Liver (tissue), 9 donors: ENCODE results near the gene RASSF7. TPM values are rescaled to one million over a fixed set of nuclear protein-coding genes. Genes with fewer than 3 reads are reported as not detected.
A peak's percentile ranks its signal among the peaks of the same experiment; 100 is the strongest.

Source experiments
- DNase-seq: peaks from one replicate; pipeline ENCODE4 v3.0.0-alpha.2; 2017; ENCODE audit warnings: low spot score
- H3K27ac ChIP-seq, 2 donors: one replicate each; pipeline ENCODE4 v1.7.0; 2013; ENCODE audit warnings: inconsistent platforms in 2 of 2, low read length in 2 of 2, control low read depth in 1 of 2, low read depth in 1 of 2, mild to moderate bottlenecking in 1 of 2
- H3K27me3 ChIP-seq, 4 donors: one replicate each; pipeline versions ENCODE4 v1.6.1 to v1.7.0; 2013; ENCODE audit warnings: low read length in 3 of 4, inconsistent platforms in 1 of 4, mild to moderate bottlenecking in 1 of 4, moderate library complexity in 1 of 4; ENCODE audit not compliant: control insufficient read depth in 4 of 4, insufficient read depth in 4 of 4
- H3K36me3 ChIP-seq, 4 donors: one replicate each; pipeline versions ENCODE4 v1.6.1 to v1.7.0; 2013; ENCODE audit warnings: low read length in 3 of 4, mild to moderate bottlenecking in 3 of 4, low read depth in 1 of 4, moderate library complexity in 1 of 4; ENCODE audit not compliant: control insufficient read depth in 4 of 4, insufficient read depth in 3 of 4
- H3K4me1 ChIP-seq, 4 donors: one replicate each; pipeline versions ENCODE4 v1.6.1 to v1.7.0; 2013; ENCODE audit warnings: low read length in 3 of 4, mild to moderate bottlenecking in 3 of 4, moderate library complexity in 1 of 4; ENCODE audit not compliant: control insufficient read depth in 4 of 4, insufficient read depth in 4 of 4
- H3K4me3 ChIP-seq, 3 donors: one replicate each; pipeline versions ENCODE4 v1.6.1 to v1.7.0; 2013; ENCODE audit warnings: low read length in 3 of 3, control low read depth in 1 of 3, low read depth in 1 of 3, mild to moderate bottlenecking in 1 of 3
- H3K9ac ChIP-seq, 2 donors: one replicate each; pipeline ENCODE4 v1.7.0; 2013; ENCODE audit warnings: low read length in 2 of 2, mild to moderate bottlenecking in 2 of 2, moderate library complexity in 2 of 2, control low read depth in 1 of 2, low read depth in 1 of 2
- H3K9me3 ChIP-seq, 4 donors: one replicate each; pipeline versions ENCODE4 v1.6.1 to v1.7.0; 2013; ENCODE audit warnings: low read length in 3 of 4; ENCODE audit not compliant: control insufficient read depth in 4 of 4
- EGR1 ChIP-seq, 2 donors: IDR thresholded peaks; 2 replicates each; pipeline ENCODE4 v1.6.1; 2016 to 2018; ENCODE audit warnings: antibody characterized with exemption in 2 of 2, low read depth in 2 of 2
- FOXA1 ChIP-seq: IDR thresholded peaks from 2 replicates; pipeline ENCODE4 v1.6.1; 2016; ENCODE audit warnings: antibody characterized with exemption
- FOXA2 ChIP-seq: IDR thresholded peaks from 2 replicates; pipeline ENCODE4 v1.6.1; 2016; ENCODE audit warnings: antibody characterized with exemption
- HNF4G ChIP-seq: IDR thresholded peaks from 2 replicates; pipeline ENCODE4 v1.6.1; 2016; ENCODE audit warnings: antibody characterized with exemption
- JUND ChIP-seq, 2 donors: IDR thresholded peaks; 2 replicates each; pipeline ENCODE4 v1.6.1; 2016; ENCODE audit warnings: antibody characterized with exemption in 2 of 2
- MAX ChIP-seq: IDR thresholded peaks from 2 replicates; pipeline ENCODE4 v1.6.1; 2016; ENCODE audit warnings: antibody characterized with exemption
- NR2F2 ChIP-seq: IDR thresholded peaks from 2 replicates; pipeline ENCODE4 v1.6.1; 2016; ENCODE audit warnings: antibody characterized with exemption
- REST ChIP-seq: IDR thresholded peaks from 2 replicates; pipeline ENCODE4 v1.6.1; 2016; ENCODE audit warnings: antibody characterized with exemption, mild to moderate bottlenecking
- SP1 ChIP-seq: IDR thresholded peaks from 2 replicates; pipeline ENCODE4 v1.6.1; 2018; ENCODE audit warnings: antibody characterized with exemption, mild to moderate bottlenecking
- TAF1 ChIP-seq: conservative IDR thresholded peaks from 2 replicates; pipeline ENCODE4 v1.6.1; 2016; ENCODE audit warnings: antibody characterized with exemption, mild to moderate bottlenecking
- YY1 ChIP-seq: IDR thresholded peaks from 2 replicates; pipeline ENCODE4 v1.6.1; 2016; ENCODE audit warnings: antibody characterized with exemption, mild to moderate bottlenecking
- WGBS: extraction: QIAGEN DNeasy Blood & Tissue Kit; methylation state at CpG from one replicate; pipeline ENCODE4 v1.1.7; 2013; 5-methylcytosine and 5-hydroxymethylcytosine counted together
- polyA plus RNA-seq, 2 donors: library from polyadenylated mRNA; stranded (reverse) in 1 of 2; unstranded in 1 of 2; fragments of 200-250 nt in 1 of 2; fragments of >200 nt in 1 of 2; fragmentation: Nextera tagmentation in 1 of 2; extraction: Ambion mirVana in 1 of 2; gene quantifications; one replicate each; pipeline versions ENCODE4 v1.2.1 to v1.2.3, GENCODE V29; 2013 to 2015
- total RNA-seq, 2 donors: library from RNA; depleted of rRNA; stranded (reverse); fragments of >200 nt; gene quantifications; one replicate each; pipeline ENCODE4 v1.2.3, GENCODE V29; 2014
- TF ChIP-seq, protein P1 (sequence below): fragments of 150-350 bp; IDR thresholded peaks from 2 replicates; pipeline ENCODE4 v1.5.1; 2017; ENCODE audit warnings: improper control_type of control experiment, low read depth, low read length; ENCODE audit not compliant: missing input control
- donor health status: healthy.
- donor health status: healthy.
- donor health status: healthy.
- donor health status: healthy.
- donor health status: healthy.

The RASSF7 gene
- total and polyA plus RNA-seq, 4 donors, result 11.5 to 50.4 (median 36.9) TPM

GRCh38 chr11:528166-528814, 32.5 kb upstream of the RASSF7 start:
- H3K9ac ChIP-seq, result no peak overlapping the region

GRCh38 chr11:528815-529727, 31.7 kb upstream of the RASSF7 start:
- Histone ChIP-seq H3K36me3 (peaks cover 0 to 11% (median 6%) of the 10 kb centered on the region in 4 donors), H3K4me3 (no peak overlapping the region), H3K9me3 (no peaks in the 10 kb centered on the region), H3K27ac (no peak overlapping the region), H3K9ac (no peak overlapping the region), H3K4me1 (peaks cover 0 to 6% (median 2%) of the 10 kb centered on the region in 4 donors), H3K27me3 (no peaks in the 10 kb centered on the region)
- peak; percentile 30 for DNase-seq
- 76% methylated on average over 29 of the region's 29 CpGs for WGBS
- no peak for TF ChIP-seq FOXA2
- TF ChIP-seq, protein P1, sequence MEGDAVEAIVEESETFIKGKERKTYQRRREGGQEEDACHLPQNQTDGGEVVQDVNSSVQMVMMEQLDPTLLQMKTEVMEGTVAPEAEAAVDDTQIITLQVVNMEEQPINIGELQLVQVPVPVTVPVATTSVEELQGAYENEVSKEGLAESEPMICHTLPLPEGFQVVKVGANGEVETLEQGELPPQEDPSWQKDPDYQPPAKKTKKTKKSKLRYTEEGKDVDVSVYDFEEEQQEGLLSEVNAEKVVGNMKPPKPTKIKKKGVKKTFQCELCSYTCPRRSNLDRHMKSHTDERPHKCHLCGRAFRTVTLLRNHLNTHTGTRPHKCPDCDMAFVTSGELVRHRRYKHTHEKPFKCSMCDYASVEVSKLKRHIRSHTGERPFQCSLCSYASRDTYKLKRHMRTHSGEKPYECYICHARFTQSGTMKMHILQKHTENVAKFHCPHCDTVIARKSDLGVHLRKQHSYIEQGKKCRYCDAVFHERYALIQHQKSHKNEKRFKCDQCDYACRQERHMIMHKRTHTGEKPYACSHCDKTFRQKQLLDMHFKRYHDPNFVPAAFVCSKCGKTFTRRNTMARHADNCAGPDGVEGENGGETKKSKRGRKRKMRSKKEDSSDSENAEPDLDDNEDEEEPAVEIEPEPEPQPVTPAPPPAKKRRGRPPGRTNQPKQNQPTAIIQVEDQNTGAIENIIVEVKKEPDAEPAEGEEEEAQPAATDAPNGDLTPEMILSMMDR, result no peak
- no peak for TF ChIP-seq YY1
- TF ChIP-seq EGR1 (IDR thresholded peaks at IDR 0.05; ENCODE audit: low read depth in 2 of 2), result no peak
- TF ChIP-seq REST, result no peak
- TF ChIP-seq TAF1, result no peak

More at GRCh38 chr11:528166-528814, 32.5 kb upstream of the RASSF7 start:
- Histone ChIP-seq H3K9me3 (no peaks in the 10 kb centered on the region), H3K4me3 (no peak overlapping the region), H3K27me3 (no peaks in the 10 kb centered on the region), H3K27ac (no peak overlapping the region), H3K36me3 (peaks cover 0 to 11% (median 5%) of the 10 kb centered on the region in 4 donors), H3K4me1 (no peaks in the 10 kb centered on the region)
- no peak for TF ChIP-seq JUND (IDR thresholded peaks at IDR 0.05)
- no peak for TF ChIP-seq SP1
- no peak for TF ChIP-seq YY1
- TF ChIP-seq FOXA1, result no peak
- no peak for TF ChIP-seq REST
- TF ChIP-seq, protein P1, result no peak
- no peak for TF ChIP-seq NR2F2
- no peak for TF ChIP-seq MAX
- no peak for TF ChIP-seq HNF4G
- no peak for TF ChIP-seq TAF1
- WGBS, result 91% methylated on average over 30 of the region's 30 CpGs
- no peak for DNase-seq
